Effector memory CD8-positive, alpha-beta T cell (primary cell): ENCODE results near the gene ADGRL3.
"Not testable (repeated sequence)": the region's sequence is repeated elsewhere in the genome, so short reads cannot be mapped to it uniquely, and the experiment has no call there.

Experiments used
- ATAC-seq: fragments of 150-1000 bp; cut with Tn5 transposase; replicated peaks from 2 replicates; pipeline ENCODE4 v1.10.0; 2021; ENCODE audit warnings: mild to moderate bottlenecking, moderate library complexity
- DNase-seq, 3 experiments: peaks; one replicate each; pipeline ENCODE4 v3.0.0; 2021
- H3K27ac Mint-ChIP-seq, 2 donors: one replicate each; pipeline ENCODE4 v1.8.0; 2022; ENCODE audit warnings: mild to moderate bottlenecking in 2 of 2, mixed read lengths in 2 of 2, moderate library complexity in 2 of 2
- H3K27me3 Mint-ChIP-seq, 2 donors: one replicate each; pipeline ENCODE4 v1.8.0; 2022; ENCODE audit warnings: mixed read lengths in 2 of 2
- H3K36me3 Mint-ChIP-seq: one replicate; pipeline ENCODE4 v1.8.0; 2022; ENCODE audit warnings: mild to moderate bottlenecking, moderate library complexity, mixed read lengths; ENCODE audit not compliant: insufficient read depth
- H3K4me1 Mint-ChIP-seq, 2 donors: one replicate each; pipeline ENCODE4 v1.8.0; 2022; ENCODE audit warnings: low read depth in 2 of 2, mixed read lengths in 2 of 2
- H3K4me3 Mint-ChIP-seq, 2 donors: one replicate each; pipeline ENCODE4 v1.8.0; 2022; ENCODE audit warnings: mild to moderate bottlenecking in 2 of 2, mixed read lengths in 2 of 2, moderate library complexity in 2 of 2
- H3K9me3 Mint-ChIP-seq, 2 donors: one replicate each; pipeline ENCODE4 v1.8.0; 2022; ENCODE audit warnings: mixed read lengths in 2 of 2

Gene ADGRL3

GRCh38 chr4:61756937-61757336, 556.8 kb downstream of the ADGRL3 start:
- not testable (repeated sequence) for H3K4me3 Mint-ChIP-seq, H3K27me3 Mint-ChIP-seq, ATAC-seq, H3K27ac Mint-ChIP-seq, H3K4me1 Mint-ChIP-seq, DNase-seq, H3K36me3 Mint-ChIP-seq
- H3K9me3 Mint-ChIP-seq: peaks cover 8 to 15% of the 10 kb centered on the region in 2 donors

DNA sequence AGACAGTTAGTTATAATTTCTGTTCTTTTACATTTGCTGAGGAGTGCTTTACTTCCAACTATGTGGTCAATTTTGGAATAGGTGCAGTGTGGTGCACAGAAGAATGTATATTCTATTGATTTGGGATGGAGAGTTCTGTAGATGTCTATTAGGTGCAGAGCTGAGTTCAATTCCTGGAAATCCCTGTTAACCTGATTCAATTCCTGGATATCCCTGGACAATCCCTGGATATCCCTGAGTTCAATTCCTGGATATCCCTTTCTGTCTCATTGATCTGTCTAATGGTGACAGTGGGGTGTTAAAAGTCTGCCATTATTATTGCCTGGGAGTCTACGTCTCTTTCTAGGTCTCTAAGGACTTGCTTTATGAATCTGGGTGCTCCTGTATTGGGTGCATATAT, 557.9 kb downstream of the ADGRL3 start:
- H3K27me3 Mint-ChIP-seq, H3K36me3 Mint-ChIP-seq, H3K4me3 Mint-ChIP-seq, DNase-seq, H3K4me1 Mint-ChIP-seq, ATAC-seq, H3K9me3 Mint-ChIP-seq, H3K27ac Mint-ChIP-seq: not testable (repeated sequence)

- ATAC-seq, H3K27me3 Mint-ChIP-seq, H3K9me3 Mint-ChIP-seq, H3K27ac Mint-ChIP-seq, H3K4me3 Mint-ChIP-seq, DNase-seq, H3K36me3 Mint-ChIP-seq, H3K4me1 Mint-ChIP-seq: not testable (repeated sequence)
These were observed 558.5 kb downstream of the ADGRL3 start for GRCh38 chr4:61758596-61758995.

GRCh38 chr4:61759245-61759644, 559.1 kb downstream of the ADGRL3 start:
- not testable (repeated sequence) for ATAC-seq, H3K4me1 Mint-ChIP-seq, H3K27ac Mint-ChIP-seq

DNA sequence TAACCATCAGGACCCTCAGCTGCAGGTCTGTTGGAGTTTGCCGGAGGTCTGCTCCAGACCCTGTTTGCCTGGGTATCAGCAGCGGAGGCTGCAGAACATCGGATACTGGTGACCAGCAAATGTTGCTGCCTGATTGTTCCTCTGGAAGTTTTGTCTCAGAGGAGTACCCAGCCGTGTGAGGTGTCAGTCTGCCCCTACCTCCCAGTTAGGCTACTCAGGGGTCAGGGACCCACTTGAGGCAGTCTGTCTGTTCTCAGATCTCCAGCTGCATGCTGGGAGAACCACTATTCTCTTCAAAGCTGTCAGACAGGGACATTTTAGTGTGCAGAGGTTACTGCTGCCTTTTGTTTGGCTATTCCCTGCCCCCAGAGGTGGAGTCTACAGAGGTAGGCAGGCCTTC, 559.8 kb downstream of the ADGRL3 start:
- H3K27me3 Mint-ChIP-seq, H3K36me3 Mint-ChIP-seq, H3K4me3 Mint-ChIP-seq, H3K9me3 Mint-ChIP-seq, H3K27ac Mint-ChIP-seq, DNase-seq, H3K4me1 Mint-ChIP-seq, ATAC-seq: not testable (repeated sequence)

More at GRCh38 chr4:61759245-61759644, 559.1 kb downstream of the ADGRL3 start:
- H3K36me3 Mint-ChIP-seq, H3K4me3 Mint-ChIP-seq, DNase-seq, H3K9me3 Mint-ChIP-seq, H3K27me3 Mint-ChIP-seq: not testable (repeated sequence)

- no peaks in the 10 kb centered on the region for H3K27me3 Mint-ChIP-seq
- ATAC-seq: no peak
- H3K4me3 Mint-ChIP-seq: no peak overlapping the region
- peaks cover 11 to 15% of the 10 kb centered on the region in 2 donors for H3K9me3 Mint-ChIP-seq
- DNase-seq: no peak
- H3K36me3 Mint-ChIP-seq: no peaks in the 10 kb centered on the region
- no peaks in the 10 kb centered on the region for H3K4me1 Mint-ChIP-seq
- no peak overlapping the region for H3K27ac Mint-ChIP-seq
These were observed 560.7 kb downstream of the ADGRL3 start for GRCh38 chr4:61760820-61761219.

DNA sequence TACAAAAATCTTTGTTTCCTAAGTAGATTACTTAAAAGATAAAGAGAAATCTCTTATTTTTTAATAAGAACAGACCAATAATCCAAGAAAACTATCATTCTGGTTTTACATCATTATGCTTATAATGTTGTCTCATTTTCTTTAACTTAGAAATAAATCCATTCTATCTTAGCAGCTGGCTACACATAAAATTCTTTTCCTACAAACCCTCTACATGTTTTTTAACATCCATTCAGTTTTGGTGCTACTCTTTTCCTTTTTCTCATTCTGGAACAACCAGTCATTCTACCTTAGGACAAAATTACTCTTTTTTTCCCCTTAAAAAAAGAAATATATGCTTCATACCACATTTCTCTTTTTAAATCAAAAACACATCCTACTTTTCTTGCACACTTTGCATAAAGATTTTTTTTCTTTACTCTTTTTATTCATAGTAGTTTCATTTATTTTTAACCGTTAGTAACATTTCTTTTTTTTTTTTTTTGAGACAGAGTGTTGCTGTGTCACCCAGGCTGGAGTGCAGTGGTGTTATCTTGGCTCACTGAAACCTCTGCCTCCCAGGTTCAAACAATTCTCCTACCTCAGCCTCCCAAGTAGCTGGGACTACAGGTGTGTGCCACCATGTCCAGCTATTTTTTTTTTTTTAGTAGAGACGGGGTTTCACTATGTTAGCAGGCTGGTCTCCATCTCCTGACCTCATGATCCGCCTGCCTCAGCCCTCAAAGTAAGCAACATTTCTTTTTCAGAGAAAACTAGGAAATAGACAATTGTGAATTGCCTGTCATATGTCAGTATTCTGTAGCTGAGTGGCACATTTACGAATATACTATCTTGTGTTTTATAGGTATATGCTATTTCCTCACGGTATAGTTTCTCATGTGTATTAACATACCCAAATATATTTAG, 562.8 kb downstream of the ADGRL3 start:
- ATAC-seq (no peak), DNase-seq (no peak)
- H3K9me3 Mint-ChIP-seq: peaks cover 14 to 36% of the 10 kb centered on the region in 2 donors
- H3K36me3 Mint-ChIP-seq: no peaks in the 10 kb centered on the region
- H3K27ac Mint-ChIP-seq: no peak overlapping the region
- H3K4me3 Mint-ChIP-seq: no peak overlapping the region
- no peaks in the 10 kb centered on the region for H3K4me1 Mint-ChIP-seq
- no peaks in the 10 kb centered on the region for H3K27me3 Mint-ChIP-seq

GRCh38 chr4:61763682-61764081, 563.6 kb downstream of the ADGRL3 start:
- H3K27me3 Mint-ChIP-seq: no peaks in the 10 kb centered on the region
- no peaks in the 10 kb centered on the region for H3K36me3 Mint-ChIP-seq
- peaks cover 17 to 42% of the 10 kb centered on the region in 2 donors for H3K9me3 Mint-ChIP-seq
- H3K4me1 Mint-ChIP-seq: no peaks in the 10 kb centered on the region
- no peak overlapping the region for H3K4me3 Mint-ChIP-seq
- DNase-seq (no peak), ATAC-seq (no peak)
- no peak overlapping the region for H3K27ac Mint-ChIP-seq

DNA sequence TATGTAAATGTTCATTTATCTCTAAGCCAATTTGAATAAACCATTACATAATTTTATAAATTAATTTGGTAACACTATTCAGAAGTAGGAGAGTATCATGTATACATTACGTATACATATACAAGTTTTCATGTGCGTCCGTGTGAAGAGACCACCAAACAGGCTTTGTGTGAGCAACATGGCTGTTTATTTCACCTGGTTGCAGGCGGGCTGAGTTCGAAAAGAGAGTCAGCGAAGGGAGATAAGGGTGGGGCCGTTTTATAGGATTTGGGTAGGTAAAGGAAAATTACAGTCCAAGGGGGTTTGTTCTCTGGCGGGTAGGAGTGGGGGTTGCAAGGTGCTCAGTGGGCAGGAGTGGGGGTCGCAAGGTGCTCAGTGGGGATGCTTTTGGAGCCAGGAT, 564.0 kb downstream of the ADGRL3 start:
- not testable (repeated sequence) for H3K4me1 Mint-ChIP-seq, H3K27ac Mint-ChIP-seq, H3K36me3 Mint-ChIP-seq, H3K4me3 Mint-ChIP-seq, H3K27me3 Mint-ChIP-seq, DNase-seq, ATAC-seq
- peaks cover 16 to 40% of the 10 kb centered on the region in 2 donors for H3K9me3 Mint-ChIP-seq

GRCh38 chr4:61769444-61770167, 569.5 kb downstream of the ADGRL3 start:
- not testable (repeated sequence) for ATAC-seq, DNase-seq, H3K4me3 Mint-ChIP-seq, H3K27ac Mint-ChIP-seq, H3K27me3 Mint-ChIP-seq, H3K4me1 Mint-ChIP-seq, H3K36me3 Mint-ChIP-seq
- peaks cover 19 to 35% of the 10 kb centered on the region in 2 donors for H3K9me3 Mint-ChIP-seq

DNA sequence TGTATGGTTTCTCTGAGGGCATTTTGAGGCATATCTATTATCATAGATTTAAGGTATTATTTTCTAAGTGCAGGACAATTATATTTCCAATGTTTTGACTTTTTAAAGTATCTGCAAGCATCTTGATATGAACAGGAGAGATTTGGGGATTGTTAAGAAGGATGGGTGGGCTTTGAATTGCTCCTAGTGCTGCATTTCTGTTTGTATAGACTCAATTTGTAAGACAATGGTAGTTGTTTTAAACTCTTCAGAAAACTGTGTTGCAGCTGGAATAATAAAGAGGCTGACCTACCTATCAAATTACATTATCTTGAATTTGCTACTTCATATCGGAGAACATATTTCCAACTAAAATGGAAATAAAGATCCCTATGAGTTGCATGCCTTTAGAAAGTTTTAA, 570.3 kb downstream of the ADGRL3 start:
- Mint-ChIP-seq H3K36me3 (no peaks in the 10 kb centered on the region), H3K4me3 (no peak overlapping the region), H3K27me3 (no peaks in the 10 kb centered on the region), H3K4me1 (no peaks in the 10 kb centered on the region), H3K9me3 (peaks cover 20 to 30% of the 10 kb centered on the region in 2 donors), H3K27ac (no peak overlapping the region)
- no peak for ATAC-seq
- DNase-seq: no peak

GRCh38 chr4:61771056-61771455, 570.9 kb downstream of the ADGRL3 start:
- Mint-ChIP-seq H3K27me3 (no peaks in the 10 kb centered on the region), H3K9me3 (peaks cover 17 to 24% of the 10 kb centered on the region in 2 donors), H3K36me3 (no peaks in the 10 kb centered on the region), H3K4me3 (no peak overlapping the region), H3K27ac (no peak overlapping the region), H3K4me1 (no peaks in the 10 kb centered on the region)
- no peak for DNase-seq
- ATAC-seq: no peak

- Mint-ChIP-seq H3K9me3 (peaks cover 12 to 14% of the 10 kb centered on the region in 2 donors), H3K4me3 (no peak overlapping the region), H3K4me1 (no peaks in the 10 kb centered on the region), H3K36me3 (no peaks in the 10 kb centered on the region), H3K27ac (no peak overlapping the region), H3K27me3 (no peaks in the 10 kb centered on the region)
- DNase-seq (no peak), ATAC-seq (no peak)
These were observed 572.0 kb downstream of the ADGRL3 start for GRCh38 chr4:61772126-61772525.
